B cell (primary cell): ENCODE results near the gene FUS. TPM values are rescaled to one million over a fixed set of nuclear protein-coding genes. Genes with fewer than 3 reads are reported as not detected.

Experiments
- ATAC-seq: fragments of 200-7000 bp; cut with Tn5 transposase; one replicate; pipeline ENCODE4 v1.10.0; 2021; ENCODE audit warnings: low read depth, mild to moderate bottlenecking, moderate number of reproducible peaks, moderate library complexity
- CTCF ChIA-PET: fragments of 350-600 bp; sonication (Branson Sonifier 250); formaldehyde crosslinking; loops from one replicate; lab custom pipeline; 2021; ENCODE audit warnings: antibody characterized with exemption, inconsistent platforms; lab: Charles Lee
- POLR2A ChIA-PET: fragments of 350-600 bp; sonication (Branson Sonifier 250); formaldehyde crosslinking; loops from one replicate; lab custom pipeline; 2021; ENCODE audit warnings: antibody characterized with exemption; lab: Charles Lee
- DNase-seq: peaks from one replicate; pipeline ENCODE4 v3.0.0; 2013
- H2AFZ ChIP-seq: 2 replicates; pipeline ENCODE4 v1.6.1; 2012; ENCODE audit warnings: mild to moderate bottlenecking, low read depth, low read length; ENCODE audit not compliant: insufficient read depth, poor library complexity, severe bottlenecking
- H3K27ac ChIP-seq, 2 donors: 1 replicate in 1 of 2; 2 replicates in 1 of 2; pipeline ENCODE4 v1.5.1; 2012 to 2013; ENCODE audit warnings: low read length in 2 of 2, mild to moderate bottlenecking in 2 of 2, moderate library complexity in 1 of 2
- H3K27me3 ChIP-seq, 4 experiments: fragments of 200-600 bp in 1 of 4; sonication (generic) in 1 of 4; replicated peaks in 1 of 4; 1 replicate in 2 of 4; 2 replicates in 2 of 4; pipeline versions ENCODE4 v1.6.1 to v1.7.0; 2013 to 2016; ENCODE audit warnings: low read length in 3 of 4, mild to moderate bottlenecking in 2 of 4, mixed read lengths in 1 of 4, moderate library complexity in 1 of 4; ENCODE audit not compliant: insufficient read depth in 4 of 4, control insufficient read depth in 3 of 4; ENCODE audit errors: control extremely low read depth in 1 of 4
- H3K36me3 ChIP-seq, 2 experiments: replicated peaks in 1 of 2; 1 replicate in 1 of 2; 2 replicates in 1 of 2; pipeline versions ENCODE4 v1.6.1 to v1.7.1; 2013; ENCODE audit warnings: low read length in 1 of 2; ENCODE audit not compliant: insufficient read depth in 2 of 2, control insufficient read depth in 1 of 2; ENCODE audit errors: control extremely low read depth in 1 of 2, extremely low read depth in 1 of 2
- H3K4me1 ChIP-seq, 2 donors: fragments of 200-600 bp in 1 of 2; sonication (generic) in 1 of 2; 1 replicate in 1 of 2; 2 replicates in 1 of 2; pipeline versions ENCODE4 v1.5.1 to v1.6.1; 2013 to 2017; ENCODE audit warnings: low read length in 2 of 2; ENCODE audit not compliant: control insufficient read depth in 2 of 2, insufficient read depth in 2 of 2
- H3K4me2 ChIP-seq: replicated peaks from 2 replicates; pipeline ENCODE3; 2012; ENCODE audit warnings: mild to moderate bottlenecking, low read depth, low read length; ENCODE audit not compliant: poor library complexity, severe bottlenecking
- H3K4me3 ChIP-seq, 5 experiments: fragments of 200-600 bp in 1 of 5; sonication (generic) in 1 of 5; 1 replicate in 3 of 5; 2 replicates in 2 of 5; pipeline versions ENCODE4 v1.5.1 to v1.7.0; 2011 to 2016; ENCODE audit warnings: low read length in 4 of 5, mild to moderate bottlenecking in 4 of 5, low read depth in 2 of 5, control low read depth in 1 of 5, moderate library complexity in 1 of 5; ENCODE audit not compliant: insufficient read depth in 1 of 5; ENCODE audit errors: control extremely low read depth in 1 of 5, extremely low read depth in 1 of 5
- H3K79me2 ChIP-seq: fragments of 200-600 bp; sonication (generic); one replicate; pipeline ENCODE4 v1.6.0; 2016; ENCODE audit warnings: low read length; ENCODE audit not compliant: control insufficient read depth, insufficient read depth
- H3K9ac ChIP-seq: fragments of 200-600 bp; sonication (generic); 2 replicates; pipeline ENCODE4 v1.6.1; 2017; ENCODE audit warnings: mild to moderate bottlenecking, low read length, moderate library complexity
- H3K9me3 ChIP-seq, 3 donors: one replicate each; pipeline versions ENCODE4 v1.6.1 to v1.7.1; 2013; ENCODE audit warnings: low read length in 2 of 3; ENCODE audit not compliant: control insufficient read depth in 2 of 3, insufficient read depth in 1 of 3; ENCODE audit errors: control extremely low read depth in 1 of 3
- H4K20me1 ChIP-seq: 2 replicates; pipeline ENCODE4 v1.6.0; 2012; ENCODE audit warnings: mild to moderate bottlenecking, low read length; ENCODE audit not compliant: insufficient read depth, control insufficient read depth, poor library complexity, severe bottlenecking
- H3K27ac Mint-ChIP-seq: one replicate; pipeline ENCODE4 v1.8.0; 2021; ENCODE audit warnings: mixed read lengths
- H3K27me3 Mint-ChIP-seq: one replicate; pipeline ENCODE4 v1.8.0; 2021; ENCODE audit warnings: mixed read lengths
- H3K4me1 Mint-ChIP-seq: one replicate; pipeline ENCODE4 v1.8.0; 2021; ENCODE audit warnings: mixed read lengths
- H3K4me3 Mint-ChIP-seq: one replicate; pipeline ENCODE4 v1.8.0; 2021; ENCODE audit warnings: mixed read lengths
- H3K9me3 Mint-ChIP-seq: one replicate; pipeline ENCODE4 v1.8.0; 2022; ENCODE audit warnings: mixed read lengths; ENCODE audit not compliant: insufficient read depth
- CTCF ChIP-seq: fragments of 200-600 bp; IDR thresholded peaks from one replicate; pipeline ENCODE4 v1.8.0; 2022; ENCODE audit warnings: antibody characterized with exemption, mild to moderate bottlenecking
- EZH2 ChIP-seq: IDR thresholded peaks from 2 replicates; pipeline ENCODE4 v1.6.1; 2012; ENCODE audit warnings: borderline replicate concordance, low read depth, mild to moderate bottlenecking, moderate library complexity, low read length; ENCODE audit not compliant: insufficient read depth, poor library complexity, severe bottlenecking
- WGBS: methylation state at CpG from one replicate; pipeline ENCODE4 v1.1.5; 2013; ENCODE audit warnings: missing lambda C conversion rate; ENCODE audit not compliant: insufficient coverage; 5-methylcytosine and 5-hydroxymethylcytosine counted together
- intact Hi-C: fragments of 100-400 bp; cut with micrococcal nuclease; formaldehyde crosslinking; loops from one replicate; pipeline ENCODE4 v1.10.0; 2022
- polyA plus RNA-seq: library from polyadenylated mRNA; depleted of rRNA; stranded (reverse); fragments of >200 nt; gene quantifications from 2 replicates; pipeline ENCODE4 v1.2.3, GENCODE V29; 2012
- total RNA-seq, 2 donors: library from RNA; stranded (reverse); fragments of 120-200 nt in 1 of 2; gene quantifications; 1 replicate in 1 of 2; 2 replicates in 1 of 2; pipeline versions ENCODE4 v1.2.3 to v1.2.4, GENCODE V29; 2013 to 2022

The FUS gene
- total and polyA plus RNA-seq, 2 donors (not counting 1 experiment from before 2014, with no cell fraction given) = 181 to 597 TPM

GRCh38 chr16:31181102-31181830 is 1.3 kb downstream of the FUS start:
- H3K27me3 Mint-ChIP-seq = no peaks in the 10 kb centered on the region
- POLR2A ChIA-PET = interaction anchor here (1.3 to 3.3 kb wide), 11 partner anchors 15 to 278 kb away, joined by 3 to 44 read pairs (median 8); partner anchors contain the start of genes ARMC5, KAT8, PYCARD and PYDC1
- peaks cover 70% of the 10 kb centered on the region for H3K4me1 Mint-ChIP-seq
- Histone ChIP-seq H3K4me2 (peak overlapping the region; percentile 87), H2AFZ (no peak overlapping the region), H3K27ac (peak overlapping the region; percentile 33 to 93), H3K4me1 (peaks cover 41 to 61% of the 10 kb centered on the region in 2 donors), H3K79me2 (peaks cover 75% of the 10 kb centered on the region), H3K36me3 (peaks cover 13 to 40% of the 10 kb centered on the region in 2 experiments), H3K27me3 (no peaks in the 10 kb centered on the region), H3K4me3 (peak overlapping the region; percentile 58 to 98 (median 91)), H4K20me1 (peaks cover 57% of the 10 kb centered on the region), H3K9me3 (no peaks in the 10 kb centered on the region), H3K9ac (peak overlapping the region; percentile 96)
- CTCF ChIA-PET = interaction anchor here (1.6 to 2.3 kb wide), 3 partner anchors 20 to 279 kb away, joined by 3 to 17 read pairs (median 5); no protein-coding TSS in a partner anchor
- intact Hi-C loops = loop anchor here (10.0 kb wide), 2 partner anchors 76 to 694 kb away; partner anchors contain the start of genes BCKDK and ZNF267
- TF ChIP-seq EZH2 = no peak
- no peak for TF ChIP-seq CTCF
- ATAC-seq = no peak
- peak; percentile 63 for DNase-seq
- peak overlapping the region; percentile 100 for H3K27ac Mint-ChIP-seq
- WGBS = 6% methylated on average over 22 of the region's 31 CpGs
- H3K4me3 Mint-ChIP-seq = peak overlapping the region; percentile 99
- no peaks in the 10 kb centered on the region for H3K9me3 Mint-ChIP-seq
